Mesothelial cell of epicardium (in vitro differentiated cells): ENCODE data around the gene ATXN1. TPM values are rescaled to one million over a fixed set of nuclear protein-coding genes. Genes with fewer than 3 reads are reported as not detected.

Experiments
- DNase-seq, 2 experiments: peaks; one replicate each; pipeline ENCODE4 v3.0.0; 2021; ENCODE audit warnings: low spot score in 2 of 2; ENCODE audit not compliant: unreplicated experiment in 2 of 2
- H3K27ac Mint-ChIP-seq: 2 replicates; pipeline ENCODE4 v1.8.0; 2021; ENCODE audit warnings: mixed read lengths
- H3K27me3 Mint-ChIP-seq: 2 replicates; pipeline ENCODE4 v1.8.0; 2021; ENCODE audit warnings: low read depth, mixed read lengths
- H3K36me3 Mint-ChIP-seq: 2 replicates; pipeline ENCODE4 v1.8.0; 2021; ENCODE audit warnings: mixed read lengths
- H3K4me1 Mint-ChIP-seq: 2 replicates; pipeline ENCODE4 v1.8.0; 2021; ENCODE audit warnings: mixed read lengths
- H3K4me3 Mint-ChIP-seq: 2 replicates; pipeline ENCODE4 v1.8.0; 2021; ENCODE audit warnings: mild to moderate bottlenecking, moderate library complexity, mixed read lengths
- H3K9me3 Mint-ChIP-seq: 2 replicates; pipeline ENCODE4 v1.8.0; 2021; ENCODE audit warnings: mixed read lengths
- CTCF ChIP-seq: fragments of 200-600 bp; sonication (generic); IDR thresholded peaks from one replicate; pipeline ENCODE4 v1.5.0; 2021; ENCODE audit warnings: antibody characterized with exemption; ENCODE audit not compliant: unreplicated experiment
- total RNA-seq: library from RNA; stranded (reverse); gene quantifications from 3 replicates; pipeline ENCODE4 v1.2.1, GENCODE V29; 2021

The ATXN1 gene
- total RNA-seq, 1 donor from 2014 or later = 59.5 TPM

GRCh38 chr6:16594849-16595248, 166.4 kb downstream of the ATXN1 start:
- Mint-ChIP-seq H3K4me1 (peaks cover 12% of the 10 kb centered on the region), H3K27me3 (no peaks in the 10 kb centered on the region), H3K27ac (no peak overlapping the region), H3K9me3 (no peaks in the 10 kb centered on the region), H3K4me3 (no peak overlapping the region), H3K36me3 (peaks cover 5% of the 10 kb centered on the region)
- TF ChIP-seq CTCF = no peak
- DNase-seq = no peak

- H3K27me3 Mint-ChIP-seq = no peaks in the 10 kb centered on the region
- H3K9me3 Mint-ChIP-seq = no peaks in the 10 kb centered on the region
- no peak for DNase-seq
- no peak overlapping the region for H3K4me3 Mint-ChIP-seq
- no peak for TF ChIP-seq CTCF
- H3K27ac Mint-ChIP-seq = no peak overlapping the region
- H3K4me1 Mint-ChIP-seq = peaks cover 17% of the 10 kb centered on the region
- H3K36me3 Mint-ChIP-seq = peaks cover 5% of the 10 kb centered on the region
Measured at GRCh38 chr6:16592223-16592911, 168.9 kb downstream of the ATXN1 start.

- H3K4me3 Mint-ChIP-seq = no peak overlapping the region
- H3K27ac Mint-ChIP-seq = no peak overlapping the region
- H3K36me3 Mint-ChIP-seq = peaks cover 5% of the 10 kb centered on the region
- TF ChIP-seq CTCF = no peak
- no peak for DNase-seq
- no peaks in the 10 kb centered on the region for H3K27me3 Mint-ChIP-seq
- H3K4me1 Mint-ChIP-seq = peaks cover 17% of the 10 kb centered on the region
- no peaks in the 10 kb centered on the region for H3K9me3 Mint-ChIP-seq
Measured at GRCh38 chr6:16591396-16592222, 169.7 kb downstream of the ATXN1 start.

- Mint-ChIP-seq H3K27me3 (no peaks in the 10 kb centered on the region), H3K4me3 (no peak overlapping the region), H3K4me1 (peaks cover 17% of the 10 kb centered on the region), H3K9me3 (no peaks in the 10 kb centered on the region), H3K36me3 (peaks cover 20% of the 10 kb centered on the region), H3K27ac (no peak overlapping the region)
- no peak for TF ChIP-seq CTCF
- no peak for DNase-seq
Measured at GRCh38 chr6:16585805-16586204, 175.5 kb downstream of the ATXN1 start.

GRCh38 chr6:16583144-16583762, 178.0 kb downstream of the ATXN1 start:
- H3K27ac Mint-ChIP-seq = no peak overlapping the region
- no peak for TF ChIP-seq CTCF
- H3K27me3 Mint-ChIP-seq = no peaks in the 10 kb centered on the region
- H3K36me3 Mint-ChIP-seq = peaks cover 22% of the 10 kb centered on the region
- H3K4me3 Mint-ChIP-seq = no peak overlapping the region
- peaks cover 12% of the 10 kb centered on the region for H3K4me1 Mint-ChIP-seq
- DNase-seq = no peak
- no peaks in the 10 kb centered on the region for H3K9me3 Mint-ChIP-seq
